ENCODE measurements around the gene DOCK7.

DOCK7 gene

DNA sequence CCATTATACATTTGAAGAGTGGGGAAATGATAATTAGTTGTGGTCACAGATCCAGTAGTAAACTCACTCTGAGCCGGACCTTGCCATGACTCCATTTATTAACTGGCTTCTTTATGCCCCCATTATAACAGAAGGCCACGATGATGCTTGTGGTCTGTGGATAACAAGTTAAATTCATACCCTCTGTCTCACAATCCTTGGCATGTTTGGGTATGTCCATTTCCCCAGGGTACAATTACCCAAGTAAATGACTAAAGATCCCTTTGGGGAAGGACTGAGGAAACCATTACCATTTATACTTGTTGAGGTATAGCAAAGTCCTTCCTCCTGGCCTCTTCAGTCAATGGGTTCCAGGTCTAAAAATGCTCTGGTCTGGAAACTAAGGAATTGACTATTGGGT lies 258.6 kb downstream of the DOCK7 start:
- TF ChIP-seq SIN3A (IDR thresholded peaks at IDR 0.05; ENCODE audit: borderline replicate concordance, insufficient read depth, low read length), result no peak
- TF ChIP-seq, protein P1, sequence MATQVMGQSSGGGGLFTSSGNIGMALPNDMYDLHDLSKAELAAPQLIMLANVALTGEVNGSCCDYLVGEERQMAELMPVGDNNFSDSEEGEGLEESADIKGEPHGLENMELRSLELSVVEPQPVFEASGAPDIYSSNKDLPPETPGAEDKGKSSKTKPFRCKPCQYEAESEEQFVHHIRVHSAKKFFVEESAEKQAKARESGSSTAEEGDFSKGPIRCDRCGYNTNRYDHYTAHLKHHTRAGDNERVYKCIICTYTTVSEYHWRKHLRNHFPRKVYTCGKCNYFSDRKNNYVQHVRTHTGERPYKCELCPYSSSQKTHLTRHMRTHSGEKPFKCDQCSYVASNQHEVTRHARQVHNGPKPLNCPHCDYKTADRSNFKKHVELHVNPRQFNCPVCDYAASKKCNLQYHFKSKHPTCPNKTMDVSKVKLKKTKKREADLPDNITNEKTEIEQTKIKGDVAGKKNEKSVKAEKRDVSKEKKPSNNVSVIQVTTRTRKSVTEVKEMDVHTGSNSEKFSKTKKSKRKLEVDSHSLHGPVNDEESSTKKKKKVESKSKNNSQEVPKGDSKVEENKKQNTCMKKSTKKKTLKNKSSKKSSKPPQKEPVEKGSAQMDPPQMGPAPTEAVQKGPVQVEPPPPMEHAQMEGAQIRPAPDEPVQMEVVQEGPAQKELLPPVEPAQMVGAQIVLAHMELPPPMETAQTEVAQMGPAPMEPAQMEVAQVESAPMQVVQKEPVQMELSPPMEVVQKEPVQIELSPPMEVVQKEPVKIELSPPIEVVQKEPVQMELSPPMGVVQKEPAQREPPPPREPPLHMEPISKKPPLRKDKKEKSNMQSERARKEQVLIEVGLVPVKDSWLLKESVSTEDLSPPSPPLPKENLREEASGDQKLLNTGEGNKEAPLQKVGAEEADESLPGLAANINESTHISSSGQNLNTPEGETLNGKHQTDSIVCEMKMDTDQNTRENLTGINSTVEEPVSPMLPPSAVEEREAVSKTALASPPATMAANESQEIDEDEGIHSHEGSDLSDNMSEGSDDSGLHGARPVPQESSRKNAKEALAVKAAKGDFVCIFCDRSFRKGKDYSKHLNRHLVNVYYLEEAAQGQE (IDR thresholded peaks at IDR 0.05; ENCODE audit: insufficient read depth in 1 of 2, low read depth in 2 of 2, low read length in 2 of 2), result no peak
- no peak for TF ChIP-seq TAF1 (IDR thresholded peaks at IDR 0.05; ENCODE audit: borderline replicate concordance, insufficient read depth, low read length)
- TF ChIP-seq FOXP2 (optimal IDR thresholded peaks at IDR 0.05; ENCODE audit: borderline replicate concordance, extremely low read depth, extremely low read length, insufficient read depth), result no peak

DNA sequence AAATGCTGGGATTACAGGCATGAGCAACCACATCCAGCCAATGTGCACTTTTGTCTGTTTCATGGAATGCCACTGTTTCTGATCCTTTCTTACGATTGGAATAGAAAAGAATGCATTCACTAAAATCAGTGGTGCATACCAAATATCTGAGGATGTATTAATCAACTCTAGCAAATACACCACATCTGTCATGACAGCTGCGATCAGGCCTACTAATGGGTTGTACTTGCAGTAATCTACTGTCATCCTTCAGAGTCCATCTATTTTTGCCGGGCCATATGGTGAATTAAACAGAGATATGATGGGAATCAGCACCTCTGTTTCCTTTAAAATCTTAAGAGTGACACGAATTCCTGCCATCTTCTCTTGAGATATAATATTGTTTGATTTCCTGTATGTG lies 259.8 kb downstream of the DOCK7 start:
- no peak for TF ChIP-seq POLR2AphosphoS5 (IDR thresholded peaks at IDR 0.05; ENCODE audit: low read depth, low read length)
- no peak for TF ChIP-seq SIN3A (IDR thresholded peaks at IDR 0.05; ENCODE audit: borderline replicate concordance, insufficient read depth, low read length)
- TF ChIP-seq FOXP2 (optimal IDR thresholded peaks at IDR 0.05; ENCODE audit: borderline replicate concordance, extremely low read depth, extremely low read length, insufficient read depth), result no peak
- TF ChIP-seq, protein P1 (IDR thresholded peaks at IDR 0.05; ENCODE audit: insufficient read depth in 1 of 2, low read depth in 2 of 2, low read length in 2 of 2), result no peak
- TF ChIP-seq TAF1 (IDR thresholded peaks at IDR 0.05; ENCODE audit: borderline replicate concordance, insufficient read depth, low read length), result no peak

DNA sequence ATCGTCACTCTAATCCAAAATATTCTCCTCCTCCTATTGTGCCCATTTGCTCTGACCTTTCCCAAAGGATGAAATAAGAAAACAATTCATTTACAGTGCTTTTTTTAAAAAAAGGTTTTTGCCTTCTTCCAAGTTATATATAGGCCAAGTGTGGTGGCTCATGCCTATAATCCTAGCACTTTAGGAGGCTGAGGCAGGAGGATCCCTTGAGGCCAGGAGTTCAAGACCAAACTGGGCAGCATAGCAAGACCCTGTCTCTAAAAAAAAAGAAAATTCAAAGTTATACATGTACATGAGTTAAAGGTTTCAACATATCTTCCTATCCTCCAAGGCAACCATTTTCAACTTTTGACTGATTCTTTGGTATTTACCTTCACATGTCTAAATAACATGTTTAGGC lies 261.4 kb downstream of the DOCK7 start:
- no peak for TF ChIP-seq SIN3A (IDR thresholded peaks at IDR 0.05; ENCODE audit: borderline replicate concordance, insufficient read depth, low read length)
- TF ChIP-seq TAF1 (IDR thresholded peaks at IDR 0.05; ENCODE audit: borderline replicate concordance, insufficient read depth, low read length), result no peak
- no peak for TF ChIP-seq FOXP2 (optimal IDR thresholded peaks at IDR 0.05; ENCODE audit: borderline replicate concordance, extremely low read depth, extremely low read length, insufficient read depth)
- TF ChIP-seq, protein P1 (IDR thresholded peaks at IDR 0.05; ENCODE audit: insufficient read depth in 1 of 2, low read depth in 2 of 2, low read length in 2 of 2), result no peak
- TF ChIP-seq POLR2AphosphoS5 (IDR thresholded peaks at IDR 0.05; ENCODE audit: low read depth, low read length), result no peak

DNA sequence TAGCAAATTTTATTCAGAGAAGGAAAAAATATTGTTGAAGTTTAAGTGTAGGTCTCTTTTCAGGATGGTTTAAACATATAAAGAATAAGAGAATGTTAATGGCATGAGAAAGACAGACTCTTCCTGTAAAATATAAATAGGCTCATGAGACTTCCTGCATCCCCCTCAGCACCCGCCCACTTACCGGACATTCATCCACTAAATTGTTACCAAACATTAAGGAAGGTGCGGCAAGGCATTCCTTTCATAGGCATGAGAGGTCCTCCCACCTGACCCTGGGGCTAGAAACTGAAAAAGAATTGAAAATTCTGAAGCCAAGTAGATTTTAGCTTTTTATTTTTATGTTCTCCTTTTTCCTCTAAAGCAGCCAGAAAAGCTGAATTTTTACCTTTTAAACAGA lies 261.9 kb downstream of the DOCK7 start:
- TF ChIP-seq SIN3A (IDR thresholded peaks at IDR 0.05; ENCODE audit: borderline replicate concordance, insufficient read depth, low read length), result no peak
- TF ChIP-seq TAF1 (IDR thresholded peaks at IDR 0.05; ENCODE audit: borderline replicate concordance, insufficient read depth, low read length), result no peak
- no peak for TF ChIP-seq FOXP2 (optimal IDR thresholded peaks at IDR 0.05; ENCODE audit: borderline replicate concordance, extremely low read depth, extremely low read length, insufficient read depth)
- TF ChIP-seq, protein P1 (IDR thresholded peaks at IDR 0.05; ENCODE audit: insufficient read depth in 1 of 2, low read depth in 2 of 2, low read length in 2 of 2), result no peak
- TF ChIP-seq POLR2AphosphoS5 (IDR thresholded peaks at IDR 0.05; ENCODE audit: low read depth, low read length), result no peak

DNA sequence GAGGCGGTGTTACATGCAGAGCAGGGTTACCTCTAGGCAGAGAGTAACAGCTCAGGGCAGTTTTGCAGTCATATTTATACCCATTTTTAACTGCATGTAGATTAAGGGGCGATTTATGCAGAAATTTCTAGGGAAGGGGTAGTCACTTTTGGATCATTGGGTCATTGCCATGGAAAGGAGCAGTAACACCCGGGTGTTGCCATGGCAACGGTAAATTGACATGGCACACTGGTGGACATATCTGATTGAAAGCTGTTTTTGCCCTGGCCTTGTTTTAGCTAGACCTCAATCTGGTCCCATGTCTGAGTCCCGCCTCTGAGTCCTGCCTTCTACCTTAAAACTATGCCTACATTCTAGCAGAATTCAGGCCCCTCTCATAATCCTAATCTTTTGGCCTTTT lies 263.1 kb downstream of the DOCK7 start:
- TF ChIP-seq FOXP2 (optimal IDR thresholded peaks at IDR 0.05; ENCODE audit: borderline replicate concordance, extremely low read depth, extremely low read length, insufficient read depth), result no peak
- TF ChIP-seq, protein P1 (IDR thresholded peaks at IDR 0.05; ENCODE audit: insufficient read depth in 1 of 2, low read depth in 2 of 2, low read length in 2 of 2), result no peak
- no peak for TF ChIP-seq TAF1 (IDR thresholded peaks at IDR 0.05; ENCODE audit: borderline replicate concordance, insufficient read depth, low read length)
- TF ChIP-seq POLR2AphosphoS5 (IDR thresholded peaks at IDR 0.05; ENCODE audit: low read depth, low read length), result no peak

All from PFSK-1 (cell line).